HepG2 (cell line): Measurements from ENCODE around the gene ARHGAP12.

Source experiments
- BRF2 ChIP-seq: sonication (generic); formaldehyde crosslinking; IDR thresholded peaks from 2 replicates; pipeline ENCODE4 v1.8.1; 2022; ENCODE audit warnings: mild to moderate bottlenecking, missing genetic modification reagents
- CTCF ChIP-seq: sonication (generic); formaldehyde crosslinking; IDR thresholded peaks from 2 replicates; pipeline ENCODE4 v1.5.0; 2020; ENCODE audit warnings: mild to moderate bottlenecking, missing genetic modification reagents, moderate library complexity
- GATAD2A ChIP-seq: IDR thresholded peaks from 2 replicates; pipeline ENCODE4 v1.6.1; 2016
- NR3C1 ChIP-seq: sonication (generic); formaldehyde crosslinking; IDR thresholded peaks from 2 replicates; pipeline ENCODE4 v1.4.0; 2020; ENCODE audit warnings: missing genetic modification reagents
- POLR2AphosphoS5 ChIP-seq: IDR thresholded peaks from 2 replicates; pipeline ENCODE4 v1.6.1; 2012; ENCODE audit warnings: low read depth, low read length
- SMARCC2 ChIP-seq: fragments of 450-650 bp; IDR thresholded peaks from 2 replicates; pipeline ENCODE4 v1.6.1; 2017; ENCODE audit warnings: antibody characterized with exemption, mild to moderate bottlenecking
- SP2 ChIP-seq: sonication (generic); formaldehyde crosslinking; IDR thresholded peaks from 2 replicates; pipeline ENCODE4 v1.5.1; 2020; ENCODE audit warnings: mild to moderate bottlenecking, missing genetic modification reagents
- SYNCRIP ChIP-seq: fragments of 200-400 bp; formaldehyde crosslinking; IDR thresholded peaks from 2 replicates; pipeline ENCODE4 v1.6.1; 2018; ENCODE audit warnings: mild to moderate bottlenecking, low read depth, low read length; ENCODE audit not compliant: insufficient read depth
- TRIM24 ChIP-seq: sonication (generic); formaldehyde crosslinking; IDR thresholded peaks from 2 replicates; pipeline ENCODE4 v1.8.0; 2022; ENCODE audit warnings: mild to moderate bottlenecking, missing genetic modification reagents
- XBP1 ChIP-seq: sonication (generic); formaldehyde crosslinking; IDR thresholded peaks from 2 replicates; pipeline ENCODE4 v1.5.0; 2020; ENCODE audit warnings: missing genetic modification reagents
- ZNF512 ChIP-seq: sonication (generic); formaldehyde crosslinking; IDR thresholded peaks from 2 replicates; pipeline ENCODE4 v1.4.0; 2020; ENCODE audit warnings: mild to moderate bottlenecking, missing genetic modification reagents

- TF ChIP-seq SP2 (CRISPR knock-in tag) (no peak), ZNF512 (CRISPR knock-in tag) (no peak), CTCF (CRISPR knock-in tag) (no peak), BRF2 (CRISPR knock-in tag) (no peak), POLR2AphosphoS5 (no peak), XBP1 (CRISPR knock-in tag) (no peak), SMARCC2 (no peak), NR3C1 (CRISPR knock-in tag) (no peak), GATAD2A (CRISPR knock-in tag) (no peak), TRIM24 (CRISPR knock-in tag) (no peak), SYNCRIP (no peak)
These were observed 153.5 kb downstream of the ARHGAP12 start for GRCh38 chr10:31774928-31775650.
